GM12878 (cell line): Measurements from ENCODE around the gene ADM. TPM values are rescaled to one million over a fixed set of nuclear protein-coding genes. Genes with fewer than 3 reads are reported as not detected.

Experiments
- ATAC-seq: fragments of 200-7000 bp; cut with Tn5 transposase; 3 replicates; pipeline ENCODE4 v1.9.1; 2020; ENCODE audit warnings: mild to moderate bottlenecking, moderate library complexity
- BruUV-seq: library from RNA; stranded (reverse); fragments of 400-500 nt; replicated peaks from 2 replicates; lab custom pipeline; 2021; lab: Mats Ljungman, UMichigan
- CTCF ChIA-PET: fragments of 300-600 bp; sonication (Branson Sonifier 250); formaldehyde crosslinking; extraction: SDS; loops from one replicate; lab custom pipeline; 2021; ENCODE audit warnings: inconsistent platforms; lab: Yijun Ruan, JAX
- POLR2A ChIA-PET: fragments of 350-600 bp; formaldehyde crosslinking; extraction: SDS; loops from one replicate; lab custom pipeline; 2021; ENCODE audit warnings: inconsistent platforms; lab: Charles Lee
- RAD21 ChIA-PET: fragments of 300-600 bp; sonication (Branson Sonifier 250); formaldehyde crosslinking; loops from one replicate; lab custom pipeline; 2023; ENCODE audit warnings: antibody characterized with exemption; ENCODE audit not compliant: unreplicated experiment; lab: Charles Lee
- SMC1A ChIA-PET: fragments of 300-600 bp; sonication (Branson Sonifier 250); formaldehyde crosslinking; loops from one replicate; lab custom pipeline; 2023; ENCODE audit not compliant: unreplicated experiment, uncharacterized antibody; lab: Charles Lee
- DNase-seq: peaks from one replicate; pipeline ENCODE4 v3.0.0-alpha.2; 2011; ENCODE audit warnings: low read depth, low spot score
- FAIRE-seq: peaks from 3 replicates; lab custom pipeline; 2011; peaks lifted over from hg19 to GRCh38; lab: Jason Lieb, UNC
- H2AFZ ChIP-seq: 2 replicates; pipeline ENCODE4 v1.6.0; 2011; ENCODE audit warnings: low read depth, low read length, control low read depth; ENCODE audit not compliant: control insufficient read depth
- H3K27ac ChIP-seq: 2 replicates; pipeline ENCODE4 v1.5.1; 2011; ENCODE audit warnings: control low read depth; ENCODE audit not compliant: control insufficient read depth, insufficient read depth
- H3K27me3 ChIP-seq, 2 experiments: replicated peaks in 1 of 2; 2 replicates each; pipeline versions ENCODE4 v1.6.0 to v1.6.1; 2011; ENCODE audit warnings: low read length in 1 of 2; ENCODE audit not compliant: control insufficient read depth in 2 of 2, insufficient read depth in 2 of 2
- H3K36me3 ChIP-seq, 2 experiments: 2 replicates each; pipeline ENCODE4 v1.5.1; 2011; ENCODE audit warnings: low read length in 1 of 2; ENCODE audit not compliant: control insufficient read depth in 2 of 2, insufficient read depth in 2 of 2
- H3K4me1 ChIP-seq: 2 replicates; pipeline ENCODE4 v1.6.1; 2011; ENCODE audit warnings: mild to moderate bottlenecking, low read length, moderate library complexity, mixed read lengths; ENCODE audit not compliant: control insufficient read depth, insufficient read depth
- H3K4me2 ChIP-seq: 2 replicates; pipeline ENCODE4 v1.6.0; 2011; ENCODE audit warnings: control low read depth; ENCODE audit not compliant: control insufficient read depth, insufficient read depth
- H3K4me3 ChIP-seq: fragments of 200-600 bp; sonication (generic); 2 replicates; pipeline ENCODE4 v1.5.1; 2016
- H3K79me2 ChIP-seq: 2 replicates; pipeline ENCODE4 v1.6.0; 2011; ENCODE audit warnings: low read length; ENCODE audit not compliant: control insufficient read depth, insufficient read depth
- H3K9ac ChIP-seq: 2 replicates; pipeline ENCODE4 v1.8.0; 2011; ENCODE audit warnings: low read length, control low read depth, mixed read lengths; ENCODE audit not compliant: control insufficient read depth, insufficient read depth
- H3K9me3 ChIP-seq: replicated peaks from 3 replicates; pipeline ENCODE4 v1.5.1; 2011; ENCODE audit warnings: mild to moderate bottlenecking, low read length; ENCODE audit not compliant: control insufficient read depth, insufficient read depth
- H4K20me1 ChIP-seq: 2 replicates; pipeline ENCODE4 v1.6.0; 2011; ENCODE audit not compliant: control insufficient read depth, insufficient read depth
- BCL11A ChIP-seq: IDR thresholded peaks from 2 replicates; pipeline ENCODE4 v1.6.1; 2011; ENCODE audit warnings: low read depth, low read length
- CHD4 ChIP-seq: fragments of 200-600 bp; sonication (generic); IDR thresholded peaks from 2 replicates; pipeline ENCODE4 v1.6.1; 2016; ENCODE audit warnings: mild to moderate bottlenecking
- EZH2 ChIP-seq: IDR thresholded peaks from 2 replicates; pipeline ENCODE4 v1.6.1; 2012; ENCODE audit warnings: low read depth, mild to moderate bottlenecking, control low read depth, inconsistent platforms, low read length, borderline replicate concordance; ENCODE audit not compliant: control insufficient read depth
- FOXM1 ChIP-seq: IDR thresholded peaks from 2 replicates; pipeline ENCODE4 v1.6.1; 2012; ENCODE audit warnings: low read depth, mild to moderate bottlenecking, inconsistent platforms, low read length, moderate library complexity
- GATAD2B ChIP-seq: fragments of 450-650 bp; conservative IDR thresholded peaks from 2 replicates; pipeline ENCODE4 v1.6.1; 2017; ENCODE audit warnings: low read depth, mild to moderate bottlenecking, moderate library complexity
- IKZF1 ChIP-seq: fragments of 450-650 bp; conservative IDR thresholded peaks from 2 replicates; pipeline ENCODE4 v1.6.1; 2017; ENCODE audit warnings: antibody characterized with exemption, mild to moderate bottlenecking
- ZNF207 ChIP-seq: fragments of 450-650 bp; IDR thresholded peaks from 2 replicates; pipeline ENCODE4 v1.6.1; 2014; ENCODE audit warnings: antibody characterized with exemption, mild to moderate bottlenecking, borderline replicate concordance
- ZZZ3 ChIP-seq: IDR thresholded peaks from 2 replicates; pipeline ENCODE4 v1.6.1; 2011; ENCODE audit warnings: low read depth; ENCODE audit not compliant: control insufficient read depth, insufficient read length
- WGBS: methylation state at CpG from one replicate; pipeline ENCODE4 v1.1.6; 2016; ENCODE audit warnings: low lambda C conversion rate; ENCODE audit not compliant: insufficient replicate concordance, insufficient coverage; ENCODE audit errors: missing lambda C conversion rate; 5-methylcytosine and 5-hydroxymethylcytosine counted together
- in situ Hi-C: fragments of 300-500 bp; cut with MboI; formaldehyde crosslinking; loops from 9 replicates; pipeline ENCODE4 v1.14.3; 2018; ENCODE audit warnings: mixed read lengths
- intact Hi-C: fragments of 100-400 bp; cut with micrococcal nuclease; formaldehyde crosslinking; loops from one replicate; pipeline ENCODE4 v1.14.2; 2022; ENCODE audit not compliant: unreplicated experiment
- polyA plus RNA-seq, 11 experiments: library from polyadenylated mRNA; depleted of rRNA in 4 of 11; unstranded in 6 of 11; stranded (reverse) in 5 of 11; fragments of >200 nt; fragmentation: Nextera tagmentation in 4 of 11; fragmentation: Illumina TruSeq in 1 of 11; extraction: Ambion mirVana in 4 of 11; extraction: Trizol in 1 of 11; gene quantifications; 1 replicate in 1 of 11; 2 replicates in 10 of 11; pipeline versions ENCODE4 v1.2.1 to v1.2.3, GENCODE V29; 2011 to 2016; ENCODE audit warnings: inconsistent platforms in 2 of 11, missing spikeins in 2 of 11, low read depth in 1 of 11
- total RNA-seq, 4 experiments: library from RNA; depleted of rRNA in 3 of 4; stranded (reverse); fragments of >200 nt in 3 of 4; fragmentation: Illumina TruSeq in 1 of 4; extraction: Trizol in 1 of 4; gene quantifications; 2 replicates each; pipeline versions ENCODE4 v1.2.1 to v1.2.3, GENCODE V29; 2013 to 2021
- TF ChIP-seq, protein P1 (sequence below): IDR thresholded peaks from 2 replicates; pipeline ENCODE4 v1.6.1; 2012; ENCODE audit warnings: low read depth, low read length, improper control_type of control experiment
- TF ChIP-seq, protein P2 (sequence below): IDR thresholded peaks from 2 replicates; pipeline ENCODE4 v1.6.1; 2011; ENCODE audit warnings: borderline replicate concordance, low read depth, mild to moderate bottlenecking, moderate library complexity, low read length; ENCODE audit not compliant: insufficient read depth, poor library complexity, severe bottlenecking
- TF ChIP-seq, protein P3 (sequence below): fragments of 450-650 bp; IDR thresholded peaks from 2 replicates; pipeline ENCODE4 v1.6.1; 2018; ENCODE audit warnings: borderline replicate concordance, mild to moderate bottlenecking; ENCODE audit not compliant: partially characterized antibody

Gene ADM
- total and polyA plus RNA-seq, 10 of the 15 experiments (the other 5 are each of a cell fraction or from before 2014, with no cell fraction given) = 0.11 to 4.2 (median 0.21) TPM; not detected in 7

DNA sequence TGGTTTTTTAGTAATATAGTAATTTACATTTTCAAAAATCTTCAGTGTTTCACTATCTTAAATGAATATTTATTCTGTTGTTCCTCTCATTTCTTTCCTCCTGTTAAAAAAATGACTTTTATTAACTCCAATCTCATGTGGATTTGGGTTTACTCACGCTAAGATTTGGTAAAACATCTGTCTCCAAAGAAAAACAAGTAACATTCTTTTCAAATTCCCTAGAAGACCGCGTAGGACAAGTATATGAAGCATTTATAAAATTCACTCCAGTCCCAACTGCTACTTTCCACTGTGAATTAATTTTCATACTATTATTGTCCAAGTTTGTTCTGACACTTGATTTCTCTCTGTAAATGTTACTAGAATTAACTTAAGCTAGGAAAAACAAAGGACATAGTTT lies 37.1 kb upstream of the ADM start:
- no peak overlapping the region for H3K9ac ChIP-seq
- WGBS = 59% methylated on average over 3 of the region's 3 CpGs
- ChIA-PET SMC1A (no interaction called here), RAD21 (no interaction called here), POLR2A (no interaction called here), CTCF (no interaction called here)
- DNase-seq (no peak), FAIRE-seq (no peak), ATAC-seq (no peak)
- TF ChIP-seq CHD4 (no peak), BCL11A (no peak), IKZF1 (no peak), ZZZ3 (no peak)
- TF ChIP-seq, protein P1, sequence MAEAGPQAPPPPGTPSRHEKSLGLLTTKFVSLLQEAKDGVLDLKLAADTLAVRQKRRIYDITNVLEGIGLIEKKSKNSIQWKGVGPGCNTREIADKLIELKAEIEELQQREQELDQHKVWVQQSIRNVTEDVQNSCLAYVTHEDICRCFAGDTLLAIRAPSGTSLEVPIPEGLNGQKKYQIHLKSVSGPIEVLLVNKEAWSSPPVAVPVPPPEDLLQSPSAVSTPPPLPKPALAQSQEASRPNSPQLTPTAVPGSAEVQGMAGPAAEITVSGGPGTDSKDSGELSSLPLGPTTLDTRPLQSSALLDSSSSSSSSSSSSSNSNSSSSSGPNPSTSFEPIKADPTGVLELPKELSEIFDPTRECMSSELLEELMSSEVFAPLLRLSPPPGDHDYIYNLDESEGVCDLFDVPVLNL = no peak
- H3K27me3 ChIP-seq = no peaks in the 10 kb centered on the region; a peak in 1 of 4 replicates
- no TSS peak for BruUV-seq
- intact Hi-C loops = no loop called here
- no peaks in the 10 kb centered on the region for H3K79me2 ChIP-seq
- no peak overlapping the region for H2AFZ ChIP-seq
- H3K36me3 ChIP-seq = no peaks in the 10 kb centered on the region
- no peak overlapping the region for H3K4me2 ChIP-seq
- H3K9me3 ChIP-seq = no peaks in the 10 kb centered on the region
- H3K27ac ChIP-seq = no peak overlapping the region
- in situ Hi-C loops = no loop called here
- no peaks in the 10 kb centered on the region for H4K20me1 ChIP-seq
- H3K4me1 ChIP-seq = no peaks in the 10 kb centered on the region
- no peak overlapping the region for H3K4me3 ChIP-seq

DNA sequence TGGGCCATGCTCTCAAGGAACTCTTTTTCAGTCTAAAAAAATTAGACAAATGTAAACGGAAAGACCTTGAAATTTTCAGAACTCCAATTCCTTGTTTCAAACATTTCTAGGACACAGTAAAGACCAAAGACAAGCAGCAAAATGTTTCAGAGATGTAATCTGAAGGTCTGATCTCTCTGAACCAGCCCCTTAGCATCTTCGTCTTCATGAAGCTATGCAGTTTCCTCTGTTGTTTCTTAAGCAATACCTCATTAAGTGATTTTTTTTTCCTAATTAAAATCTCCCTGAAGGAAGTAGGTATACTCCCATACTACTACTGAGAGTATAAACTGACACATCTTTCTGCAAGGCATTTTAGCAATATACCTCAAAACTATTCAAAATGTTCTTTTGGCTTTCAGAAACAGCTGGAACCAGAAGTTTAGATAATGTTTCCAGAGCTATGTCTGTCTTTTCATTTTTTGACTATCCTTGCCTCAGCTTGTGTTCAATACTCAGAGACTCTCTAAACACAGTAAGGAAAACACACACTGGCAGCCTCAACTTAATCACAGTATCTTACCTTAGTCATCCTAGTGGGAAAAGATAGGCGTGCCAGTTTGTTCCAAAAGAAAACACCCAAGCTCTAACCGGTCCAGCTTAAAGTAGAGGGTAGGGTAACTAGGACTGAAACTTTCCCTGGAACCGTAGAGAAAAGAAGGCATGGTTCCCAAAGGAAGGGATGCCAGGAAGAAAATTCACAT lies 36.0 kb upstream of the ADM start:
- Histone ChIP-seq H3K4me3 (no peak overlapping the region), H3K4me2 (no peak overlapping the region), H3K27me3 (no peaks in the 10 kb centered on the region; a peak in 1 of 4 replicates), H3K27ac (no peak overlapping the region), H3K36me3 (no peaks in the 10 kb centered on the region), H3K9ac (no peak overlapping the region), H3K9me3 (no peaks in the 10 kb centered on the region), H4K20me1 (no peaks in the 10 kb centered on the region), H3K4me1 (no peaks in the 10 kb centered on the region), H2AFZ (no peak overlapping the region), H3K79me2 (no peaks in the 10 kb centered on the region)
- WGBS = 51% methylated on average over 5 of the region's 5 CpGs
- FAIRE-seq = no peak
- no peak for ATAC-seq
- in situ Hi-C loops (no loop called here), intact Hi-C loops (no loop called here)
- SMC1A ChIA-PET = no interaction called here
- RAD21 ChIA-PET = no interaction called here
- DNase-seq = no peak
- BruUV-seq = no TSS peak
- POLR2A ChIA-PET = interaction anchor here (0.6 kb wide), 1 partner anchor 865 kb away, joined by 5 read pairs; no protein-coding TSS in a partner anchor
- CTCF ChIA-PET = interaction anchor here (0.6 to 1.0 kb wide), 2 partner anchors 39 to 1341 kb away, joined by 3 read pairs; no protein-coding TSS in a partner anchor
- TF ChIP-seq FOXM1 (no peak), ZNF207 (no peak), EZH2 (no peak), GATAD2B (no peak)
- TF ChIP-seq, protein P2, sequence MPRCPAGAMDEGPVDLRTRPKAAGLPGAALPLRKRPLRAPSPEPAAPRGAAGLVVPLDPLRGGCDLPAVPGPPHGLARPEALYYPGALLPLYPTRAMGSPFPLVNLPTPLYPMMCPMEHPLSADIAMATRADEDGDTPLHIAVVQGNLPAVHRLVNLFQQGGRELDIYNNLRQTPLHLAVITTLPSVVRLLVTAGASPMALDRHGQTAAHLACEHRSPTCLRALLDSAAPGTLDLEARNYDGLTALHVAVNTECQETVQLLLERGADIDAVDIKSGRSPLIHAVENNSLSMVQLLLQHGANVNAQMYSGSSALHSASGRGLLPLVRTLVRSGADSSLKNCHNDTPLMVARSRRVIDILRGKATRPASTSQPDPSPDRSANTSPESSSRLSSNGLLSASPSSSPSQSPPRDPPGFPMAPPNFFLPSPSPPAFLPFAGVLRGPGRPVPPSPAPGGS = no peak
- TF ChIP-seq, protein P3, sequence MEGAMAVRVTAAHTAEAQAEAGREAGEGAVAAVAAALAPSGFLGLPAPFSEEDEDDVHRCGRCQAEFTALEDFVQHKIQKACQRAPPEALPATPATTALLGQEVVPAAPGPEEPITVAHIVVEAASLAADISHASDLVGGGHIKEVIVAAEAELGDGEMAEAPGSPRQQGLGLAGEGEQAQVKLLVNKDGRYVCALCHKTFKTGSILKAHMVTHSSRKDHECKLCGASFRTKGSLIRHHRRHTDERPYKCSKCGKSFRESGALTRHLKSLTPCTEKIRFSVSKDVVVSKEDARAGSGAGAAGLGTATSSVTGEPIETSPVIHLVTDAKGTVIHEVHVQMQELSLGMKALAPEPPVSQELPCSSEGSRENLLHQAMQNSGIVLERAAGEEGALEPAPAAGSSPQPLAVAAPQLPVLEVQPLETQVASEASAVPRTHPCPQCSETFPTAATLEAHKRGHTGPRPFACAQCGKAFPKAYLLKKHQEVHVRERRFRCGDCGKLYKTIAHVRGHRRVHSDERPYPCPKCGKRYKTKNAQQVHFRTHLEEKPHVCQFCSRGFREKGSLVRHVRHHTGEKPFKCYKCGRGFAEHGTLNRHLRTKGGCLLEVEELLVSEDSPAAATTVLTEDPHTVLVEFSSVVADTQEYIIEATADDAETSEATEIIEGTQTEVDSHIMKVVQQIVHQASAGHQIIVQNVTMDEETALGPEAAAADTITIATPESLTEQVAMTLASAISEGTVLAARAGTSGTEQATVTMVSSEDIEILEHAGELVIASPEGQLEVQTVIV = no peak
